Measurements from ENCODE around the gene PATL2. TPM values are rescaled to one million over a fixed set of nuclear protein-coding genes. Genes with fewer than 3 reads are reported as not detected.

The PATL2 gene
- total RNA-seq, 1 experiment from 2014 or later: not detected

- DNase-seq: no peak
- Histone ChIP-seq H3K36me3 (no peaks in the 10 kb centered on the region), H3K9me3 (no peaks in the 10 kb centered on the region), H3K27me3 (no peaks in the 10 kb centered on the region), H3K4me3 (no peak overlapping the region)
These were observed 42.2 kb downstream of the PATL2 start for GRCh38 chr15:44668921-44669320.

GRCh38 chr15:44667039-44667360, 44.1 kb downstream of the PATL2 start:
- Histone ChIP-seq H3K4me3 (no peak overlapping the region), H3K27me3 (no peaks in the 10 kb centered on the region), H3K9me3 (no peaks in the 10 kb centered on the region), H3K36me3 (peaks cover 3% of the 10 kb centered on the region; the same call in 1 of the 2 replicates)
- no peak for DNase-seq

GRCh38 chr15:44666210-44667038, 44.7 kb downstream of the PATL2 start:
- H3K9me3 ChIP-seq: no peaks in the 10 kb centered on the region
- H3K36me3 ChIP-seq: peaks cover 3% of the 10 kb centered on the region; the same call in 1 of the 2 replicates
- H3K27me3 ChIP-seq: no peaks in the 10 kb centered on the region
- no peak overlapping the region for H3K4me3 ChIP-seq
- no peak for DNase-seq

- no peaks in the 10 kb centered on the region for H3K27me3 ChIP-seq
- H3K9me3 ChIP-seq: no peaks in the 10 kb centered on the region
- peak; percentile 97 for DNase-seq
- H3K36me3 ChIP-seq: peaks cover 17% of the 10 kb centered on the region
- H3K4me3 ChIP-seq: peak within 1 kb of the TSS; percentile 99
These were observed 47.5 kb downstream of the PATL2 start, which contains the start of gene SPG11 for GRCh38 chr15:44663410-44664308. Gene SPG11 (minus strand): TSS chr15:44663662. CDS start chr15:44663647, 15 bp downstream.

GRCh38 chr15:44662478-44663409, 48.4 kb downstream of the PATL2 start:
- H3K36me3 ChIP-seq: peaks cover 22% of the 10 kb centered on the region
- H3K27me3 ChIP-seq: no peaks in the 10 kb centered on the region
- no peaks in the 10 kb centered on the region for H3K9me3 ChIP-seq
- DNase-seq: peak; percentile 79
- H3K4me3 ChIP-seq: peak overlapping the region; percentile 99

- no peak for DNase-seq
- Histone ChIP-seq H3K36me3 (peaks cover 32% of the 10 kb centered on the region), H3K9me3 (no peaks in the 10 kb centered on the region), H3K27me3 (no peaks in the 10 kb centered on the region), H3K4me3 (no peak overlapping the region)
These were observed 49.5 kb downstream of the PATL2 start for GRCh38 chr15:44661576-44661975.

- peaks cover 55% of the 10 kb centered on the region for H3K36me3 ChIP-seq
- H3K9me3 ChIP-seq: no peaks in the 10 kb centered on the region
- H3K27me3 ChIP-seq: no peaks in the 10 kb centered on the region
- H3K4me3 ChIP-seq: no peak overlapping the region
- no peak for DNase-seq
These were observed 52.1 kb downstream of the PATL2 start for GRCh38 chr15:44659056-44659455.

- no peak overlapping the region for H3K4me3 ChIP-seq
- no peak for DNase-seq
- H3K9me3 ChIP-seq: no peaks in the 10 kb centered on the region
- no peaks in the 10 kb centered on the region for H3K27me3 ChIP-seq
- H3K36me3 ChIP-seq: peaks cover 55% of the 10 kb centered on the region
These were observed 53.7 kb downstream of the PATL2 start for GRCh38 chr15:44657378-44657777.

GRCh38 chr15:44656913-44657312, 54.2 kb downstream of the PATL2 start:
- Histone ChIP-seq H3K36me3 (peaks cover 60% of the 10 kb centered on the region), H3K27me3 (no peaks in the 10 kb centered on the region), H3K4me3 (no peak overlapping the region), H3K9me3 (no peaks in the 10 kb centered on the region)
- DNase-seq: no peak

GRCh38 chr15:44656298-44656697, 54.8 kb downstream of the PATL2 start:
- no peak for DNase-seq
- Histone ChIP-seq H3K9me3 (no peaks in the 10 kb centered on the region), H3K27me3 (no peaks in the 10 kb centered on the region), H3K36me3 (peaks cover 66% of the 10 kb centered on the region), H3K4me3 (no peak overlapping the region)

GRCh38 chr15:44654858-44655257, 56.3 kb downstream of the PATL2 start:
- Histone ChIP-seq H3K4me3 (no peak overlapping the region), H3K36me3 (peaks cover 72% of the 10 kb centered on the region)
- DNase-seq: no peak

GRCh38 chr15:44647637-44648036, 63.5 kb downstream of the PATL2 start:
- peaks cover 69% of the 10 kb centered on the region for H3K36me3 ChIP-seq
- H3K4me3 ChIP-seq: no peak overlapping the region
- no peak for DNase-seq
- no peaks in the 10 kb centered on the region for H3K27me3 ChIP-seq
- peaks cover 3% of the 10 kb centered on the region; the same call in 1 of the 2 replicates for H3K9me3 ChIP-seq

More at GRCh38 chr15:44654858-44655257, 56.3 kb downstream of the PATL2 start:
- H3K27me3 ChIP-seq: no peaks in the 10 kb centered on the region
- H3K9me3 ChIP-seq: no peaks in the 10 kb centered on the region

- no peak for DNase-seq
- Histone ChIP-seq H3K36me3 (peaks cover 65% of the 10 kb centered on the region), H3K9me3 (peaks cover 3% of the 10 kb centered on the region; the same call in 1 of the 2 replicates), H3K27me3 (no peaks in the 10 kb centered on the region), H3K4me3 (no peak overlapping the region)
These were observed 64.1 kb downstream of the PATL2 start for GRCh38 chr15:44647036-44647435.

- H3K27me3 ChIP-seq: no peaks in the 10 kb centered on the region
- no peak overlapping the region for H3K4me3 ChIP-seq
- DNase-seq: no peak
- H3K9me3 ChIP-seq: peaks cover 3% of the 10 kb centered on the region; the same call in 1 of the 2 replicates
- peaks cover 60% of the 10 kb centered on the region for H3K36me3 ChIP-seq
These were observed 64.7 kb downstream of the PATL2 start for GRCh38 chr15:44646460-44646859.

- no peak for DNase-seq
- peaks cover 44% of the 10 kb centered on the region for H3K36me3 ChIP-seq
- H3K27me3 ChIP-seq: no peaks in the 10 kb centered on the region
- no peak overlapping the region for H3K4me3 ChIP-seq
- no peaks in the 10 kb centered on the region for H3K9me3 ChIP-seq
These were observed 69.5 kb downstream of the PATL2 start for GRCh38 chr15:44641651-44642050.

GRCh38 chr15:44636976-44637375, 74.1 kb downstream of the PATL2 start:
- Histone ChIP-seq H3K27me3 (no peaks in the 10 kb centered on the region), H3K4me3 (no peak overlapping the region), H3K36me3 (peaks cover 41% of the 10 kb centered on the region), H3K9me3 (no peaks in the 10 kb centered on the region)
- no peak for DNase-seq

Data from MG63 (cell line).